Lung (tissue), 12 donors: ENCODE measurements around the gene SLC7A4. TPM values are rescaled to one million over a fixed set of nuclear protein-coding genes. Genes with fewer than 3 reads are reported as not detected.

Experiments
- ATAC-seq: fragments of 200-7000 bp; cut with Tn5 transposase; one replicate; pipeline ENCODE4 v1.9.1; 2020; ENCODE audit warnings: moderate number of reproducible peaks; ENCODE audit not compliant: insufficient read depth, low FRiP score
- DNase-seq, 3 donors: peaks; one replicate each; pipeline ENCODE4 v3.0.0-alpha.2; 2013 to 2017
- H3K27ac ChIP-seq, 2 donors: one replicate each; pipeline ENCODE4 v1.5.1; 2013; ENCODE audit warnings: mild to moderate bottlenecking in 2 of 2, moderate library complexity in 2 of 2, control low read depth in 1 of 2, inconsistent platforms in 1 of 2, low read depth in 1 of 2, low read length in 1 of 2
- H3K27me3 ChIP-seq, 3 donors: one replicate each; pipeline ENCODE4 v1.5.1; 2013; ENCODE audit warnings: low read length in 2 of 3; ENCODE audit not compliant: control insufficient read depth in 3 of 3, insufficient read depth in 3 of 3
- H3K36me3 ChIP-seq, 4 donors: one replicate each; pipeline ENCODE4 v1.5.1; 2013; ENCODE audit warnings: low read length in 4 of 4, mild to moderate bottlenecking in 1 of 4, moderate library complexity in 1 of 4; ENCODE audit not compliant: control insufficient read depth in 4 of 4, insufficient read depth in 4 of 4
- H3K4me1 ChIP-seq, 5 donors: one replicate each; pipeline ENCODE4 v1.5.1; 2013; ENCODE audit warnings: low read length in 5 of 5, mild to moderate bottlenecking in 2 of 5, moderate library complexity in 1 of 5; ENCODE audit not compliant: control insufficient read depth in 5 of 5, insufficient read depth in 5 of 5
- H3K4me3 ChIP-seq: one replicate; pipeline ENCODE4 v1.5.1; 2013; ENCODE audit warnings: mild to moderate bottlenecking, control low read depth, moderate library complexity
- H3K9ac ChIP-seq, 2 donors: one replicate each; pipeline ENCODE4 v1.5.1; 2013; ENCODE audit warnings: low read length in 2 of 2, control low read depth in 1 of 2; ENCODE audit not compliant: insufficient read depth in 1 of 2
- H3K9me3 ChIP-seq, 4 donors: one replicate each; pipeline ENCODE4 v1.5.1; 2013; ENCODE audit warnings: low read length in 3 of 4, mild to moderate bottlenecking in 1 of 4, moderate library complexity in 1 of 4; ENCODE audit not compliant: control insufficient read depth in 4 of 4, insufficient read depth in 3 of 4
- WGBS, 2 donors: extraction: QIAGEN DNeasy Blood & Tissue Kit; methylation state at CpG; one replicate each; pipeline ENCODE4 v1.1.7; 2013; 5-methylcytosine and 5-hydroxymethylcytosine counted together
- polyA plus RNA-seq, 2 donors: library from polyadenylated mRNA; stranded (reverse); fragments of 200-250 nt; gene quantifications; one replicate each; pipeline ENCODE4 v1.2.1, GENCODE V29; 2013
- total RNA-seq, 2 donors: library from RNA; depleted of rRNA in 1 of 2; stranded (reverse); fragments of >200 nt in 1 of 2; gene quantifications; one replicate each; pipeline ENCODE4 v1.2.1, GENCODE V29; 2014 to 2021
- TF ChIP-seq, protein P1 (sequence below): IDR thresholded peaks from 2 replicates; pipeline ENCODE4 v1.5.1; 2012; ENCODE audit warnings: mild to moderate bottlenecking; ENCODE audit errors: control extremely low read depth, extremely low read depth
- donor health status: control.
- donor health status: control.
- donor health status: Bipolar disorder and iron deficiency.
- donor health status: healthy.
- donor health status: DM: yes; HTN: yes; CAD: no.

The SLC7A4 gene
- total and polyA plus RNA-seq, 4 donors: 0.18 to 1.1 (median 0.80) TPM

DNA sequence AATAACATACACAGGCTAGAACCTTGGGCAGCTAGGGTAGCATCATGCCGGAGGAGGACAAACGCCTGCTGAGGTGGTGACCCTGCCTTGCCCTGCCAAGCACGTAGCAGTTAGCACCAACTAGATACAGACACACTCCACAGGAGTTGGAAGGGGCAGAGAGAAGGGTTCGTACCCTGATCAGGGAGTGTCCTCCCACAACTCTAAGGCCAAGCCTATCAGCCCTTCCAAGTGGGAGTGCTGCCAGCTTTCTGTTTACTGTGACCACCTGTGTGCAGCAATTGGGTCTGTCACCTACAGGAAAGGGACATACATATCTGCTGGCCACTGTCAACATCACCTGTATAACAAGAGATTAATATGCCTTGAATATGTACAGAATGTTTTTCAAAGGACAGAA is 28.6 kb downstream of the SLC7A4 start:
- Histone ChIP-seq H3K4me3 (no peak overlapping the region), H3K4me1 (peaks cover 5 to 30% (median 13%) of the 10 kb centered on the region in 5 donors), H3K36me3 (peaks cover 0 to 16% (median 3%) of the 10 kb centered on the region in 4 donors), H3K9me3 (no peaks in the 10 kb centered on the region), H3K27me3 (no peaks in the 10 kb centered on the region), H3K9ac (no peak overlapping the region), H3K27ac (peak overlapping the region in 1 of 2 donors; percentile 3)
- DNase-seq (no peak), ATAC-seq (no peak)
- WGBS, 2 donors: 89 to 92% methylated on average over 4 of the region's 4 CpGs
- TF ChIP-seq, protein P1, sequence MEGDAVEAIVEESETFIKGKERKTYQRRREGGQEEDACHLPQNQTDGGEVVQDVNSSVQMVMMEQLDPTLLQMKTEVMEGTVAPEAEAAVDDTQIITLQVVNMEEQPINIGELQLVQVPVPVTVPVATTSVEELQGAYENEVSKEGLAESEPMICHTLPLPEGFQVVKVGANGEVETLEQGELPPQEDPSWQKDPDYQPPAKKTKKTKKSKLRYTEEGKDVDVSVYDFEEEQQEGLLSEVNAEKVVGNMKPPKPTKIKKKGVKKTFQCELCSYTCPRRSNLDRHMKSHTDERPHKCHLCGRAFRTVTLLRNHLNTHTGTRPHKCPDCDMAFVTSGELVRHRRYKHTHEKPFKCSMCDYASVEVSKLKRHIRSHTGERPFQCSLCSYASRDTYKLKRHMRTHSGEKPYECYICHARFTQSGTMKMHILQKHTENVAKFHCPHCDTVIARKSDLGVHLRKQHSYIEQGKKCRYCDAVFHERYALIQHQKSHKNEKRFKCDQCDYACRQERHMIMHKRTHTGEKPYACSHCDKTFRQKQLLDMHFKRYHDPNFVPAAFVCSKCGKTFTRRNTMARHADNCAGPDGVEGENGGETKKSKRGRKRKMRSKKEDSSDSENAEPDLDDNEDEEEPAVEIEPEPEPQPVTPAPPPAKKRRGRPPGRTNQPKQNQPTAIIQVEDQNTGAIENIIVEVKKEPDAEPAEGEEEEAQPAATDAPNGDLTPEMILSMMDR: no peak

DNA sequence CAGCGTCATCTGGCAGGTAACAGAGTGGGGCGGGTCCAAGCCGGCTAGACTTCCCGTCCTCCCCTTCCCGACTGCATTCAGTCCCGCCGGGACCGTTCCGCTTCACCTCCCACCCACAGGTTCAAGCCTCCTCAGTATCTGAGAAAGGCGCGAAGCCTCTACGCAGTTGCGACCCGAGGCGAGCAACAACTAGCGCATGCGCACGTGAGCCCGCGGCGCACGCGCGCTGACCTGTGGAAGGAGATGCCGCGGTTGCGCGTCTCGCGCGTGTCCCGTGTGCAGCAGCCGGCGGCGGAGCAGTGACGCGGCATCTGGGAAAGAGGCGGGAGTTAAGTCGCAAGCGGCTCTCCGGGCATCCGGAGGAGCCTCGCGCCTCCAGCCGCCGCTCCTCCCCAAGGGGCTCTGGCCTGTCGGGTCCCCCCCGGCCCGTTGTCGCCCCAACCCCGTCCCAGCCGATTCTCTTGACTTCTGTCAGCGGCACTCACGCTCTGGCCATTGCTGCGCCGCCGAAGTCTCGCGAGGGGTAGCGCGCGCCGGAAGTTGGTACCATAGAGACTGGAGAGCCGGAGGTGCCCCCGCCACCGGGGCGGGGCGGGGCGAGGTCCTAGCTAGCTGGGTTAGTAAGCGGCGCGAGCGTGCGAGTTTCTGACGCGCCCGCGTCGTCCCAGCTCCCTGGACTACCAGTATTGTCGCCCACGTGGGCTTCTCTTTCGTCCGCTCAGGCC is 30.6 kb downstream of the SLC7A4 start, which contains the start of gene THAP7:
TSS of gene THAP7 (minus strand) at position 518 of the 725 bp plus-strand sequence. CDS start at position 311, 207 bp downstream.
- H3K9me3 ChIP-seq: no peaks in the 10 kb centered on the region
- ATAC-seq: peak; percentile 97
- WGBS, 2 donors: 0% methylated on average over 83 of the region's 83 CpGs

DNA sequence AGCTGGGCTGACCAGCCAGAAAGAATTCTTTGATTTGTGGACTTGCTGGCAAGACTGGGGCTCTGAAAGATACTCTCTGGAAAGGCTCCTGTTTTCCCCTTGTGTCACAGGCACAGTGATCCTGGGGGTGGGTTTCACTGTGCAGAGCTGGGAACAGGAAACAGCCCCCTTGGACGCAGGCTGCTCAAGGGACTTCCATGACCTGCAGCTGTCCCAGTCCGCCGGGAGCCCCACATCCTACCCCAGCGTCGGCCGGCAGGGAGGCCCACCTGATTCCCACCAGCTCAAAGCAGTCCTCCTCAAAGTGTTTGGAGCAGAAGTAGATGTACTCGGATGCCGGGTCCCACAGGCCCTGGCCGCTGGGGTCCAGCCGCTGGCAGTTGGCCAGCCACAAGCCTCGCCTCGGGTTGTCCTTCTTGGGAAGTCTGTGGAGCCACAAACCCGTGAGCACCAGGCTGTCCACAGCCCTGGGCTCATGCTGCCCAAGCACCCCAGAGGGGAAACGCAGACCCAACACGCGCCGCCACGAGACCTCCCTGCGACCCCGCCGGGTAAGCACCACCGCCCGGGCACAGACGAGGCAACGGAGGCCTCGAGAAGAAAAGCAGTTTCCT is 31.3 kb downstream of the SLC7A4 start:
- peak overlapping the region; percentile 65 for H3K4me3 ChIP-seq
- peaks cover 0 to 34% (median 2%) of the 10 kb centered on the region in 4 donors for H3K36me3 ChIP-seq
- ATAC-seq: no peak
- H3K27me3 ChIP-seq: no peaks in the 10 kb centered on the region
- peaks cover 5 to 30% (median 13%) of the 10 kb centered on the region in 5 donors for H3K4me1 ChIP-seq
- H3K27ac ChIP-seq: peak overlapping the region; percentile 96 to 99
- 1 to 2% methylated on average over 26 of the region's 26 CpGs for WGBS, 2 donors
- TF ChIP-seq, protein P1: no peak
- H3K9me3 ChIP-seq: no peaks in the 10 kb centered on the region
- DNase-seq: no peak
- H3K9ac ChIP-seq: peak overlapping the region; percentile 14 to 44

More for the DNA sequence above, 30.6 kb downstream of the SLC7A4 start, which contains the start of gene THAP7:
- Histone ChIP-seq H3K9ac (peak within 1 kb of the TSS; percentile 76 to 81), H3K27me3 (no peaks in the 10 kb centered on the region), H3K4me1 (peaks cover 5 to 30% (median 13%) of the 10 kb centered on the region in 5 donors), H3K36me3 (peaks cover 0 to 29% (median 2%) of the 10 kb centered on the region in 4 donors), H3K27ac (peak within 1 kb of the TSS; percentile 96 to 99), H3K4me3 (peak within 1 kb of the TSS; percentile 65)
- TF ChIP-seq, protein P1: no peak
- DNase-seq: peak; percentile 97 to 98 (median 98)
